HG03378 (cell line): Measurements from ENCODE around the gene CCDC12.
"Not testable (repeated sequence)": the region's sequence is repeated elsewhere in the genome, so short reads cannot be mapped to it uniquely, and the experiment has no call there.

Experiments
- ATAC-seq: cut with Tn5 transposase; IDR thresholded peaks from one replicate; pipeline ENCODE4 v1.9.1; 2021; ENCODE audit warnings: mild to moderate bottlenecking, moderate library complexity; ENCODE audit not compliant: unreplicated experiment

CCDC12 gene

GRCh38 chr3:46926039-46926438 lies 50.5 kb downstream of the CCDC12 start:
- ATAC-seq = no peak

GRCh38 chr3:46925585-46925934 lies 51.0 kb downstream of the CCDC12 start:
- ATAC-seq = no peak

DNA sequence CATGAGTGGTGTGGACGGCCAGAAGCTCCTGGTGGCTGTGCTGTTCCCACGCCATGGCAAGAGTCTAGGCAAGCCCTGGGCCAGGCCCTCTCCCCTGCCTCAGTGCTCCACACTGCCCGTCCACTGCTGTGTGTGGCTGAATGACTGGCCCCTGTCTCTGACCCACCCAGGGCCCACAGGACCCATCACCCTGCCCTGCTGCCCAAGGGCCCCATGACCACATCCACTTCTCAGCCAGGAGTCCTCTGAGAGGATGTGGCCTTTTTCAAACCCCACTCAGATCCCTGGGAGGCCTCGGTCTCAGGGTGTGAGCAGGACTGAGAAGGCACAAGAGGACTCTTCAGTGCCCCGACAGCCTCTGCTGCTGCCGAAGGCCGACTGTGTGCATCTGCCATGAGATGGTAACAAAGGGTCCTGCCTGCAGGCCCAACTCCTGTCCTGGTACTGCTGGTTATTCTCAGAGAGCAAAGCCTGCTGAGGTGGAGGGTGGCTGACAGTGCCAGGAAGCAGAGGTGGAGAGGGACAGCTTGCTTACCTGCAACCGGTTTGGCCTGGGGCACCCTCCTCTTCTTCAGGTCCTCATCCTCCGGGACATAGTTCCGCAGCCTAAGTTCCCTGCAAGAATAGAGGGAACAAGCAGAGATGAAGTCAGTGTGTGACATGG lies 51.5 kb downstream of the CCDC12 start:
- ATAC-seq = no peak

- ATAC-seq = no peak
Observed at GRCh38 chr3:46923559-46924350, 52.8 kb downstream of the CCDC12 start.

DNA sequence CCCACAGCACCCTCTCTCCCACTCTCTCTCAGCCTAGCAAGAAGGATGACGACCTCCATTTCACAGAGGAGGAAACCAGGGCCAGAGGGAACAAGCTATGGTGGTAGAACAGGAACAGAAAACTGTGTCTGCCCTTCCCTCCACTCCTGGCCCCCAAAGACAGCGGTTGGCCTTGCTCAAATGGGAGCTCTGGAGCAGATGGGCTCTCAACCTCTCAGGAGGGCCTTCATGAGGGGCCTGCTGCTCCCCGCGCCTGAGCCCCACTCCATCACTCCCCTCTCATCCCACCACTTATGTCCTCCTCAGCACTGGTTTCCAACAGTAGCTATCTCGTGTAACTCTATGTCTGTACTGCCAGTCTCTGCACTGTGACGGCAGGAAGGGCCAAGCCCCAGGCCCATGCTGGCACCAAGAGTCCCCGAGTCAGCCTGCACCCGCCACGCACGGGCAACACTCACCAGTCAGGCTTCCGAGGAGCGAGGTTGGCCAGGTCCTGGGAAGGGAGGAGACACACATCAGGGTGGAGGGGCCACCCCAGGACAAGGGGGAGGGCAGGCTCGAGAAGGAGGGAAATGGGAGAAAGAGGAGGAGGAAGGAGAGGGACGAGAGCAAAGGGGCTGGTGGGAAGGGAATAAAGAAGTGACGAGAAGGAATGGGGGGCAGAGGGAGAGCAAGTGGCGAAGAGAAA lies 53.5 kb downstream of the CCDC12 start:
- ATAC-seq = no peak

DNA sequence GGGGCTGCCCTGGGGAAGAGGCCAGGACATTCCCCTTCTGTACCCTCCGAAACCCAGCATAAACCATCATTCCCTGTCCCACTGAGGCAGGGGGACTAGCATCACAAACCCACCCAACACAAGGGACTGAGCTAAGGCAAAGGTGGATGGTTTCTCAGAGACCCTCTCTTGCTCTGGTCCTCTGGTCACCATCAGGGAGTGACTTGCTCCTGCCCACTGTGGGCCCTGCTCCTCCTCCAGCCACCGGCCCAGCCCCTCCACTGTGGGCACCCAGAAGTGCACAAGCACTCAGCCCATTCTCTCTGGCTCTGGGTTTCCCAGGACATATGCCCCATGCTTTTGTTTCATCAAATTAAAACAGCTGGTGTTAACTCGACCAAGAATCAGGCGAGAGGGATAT lies 54.1 kb downstream of the CCDC12 start:
- no peak for ATAC-seq

DNA sequence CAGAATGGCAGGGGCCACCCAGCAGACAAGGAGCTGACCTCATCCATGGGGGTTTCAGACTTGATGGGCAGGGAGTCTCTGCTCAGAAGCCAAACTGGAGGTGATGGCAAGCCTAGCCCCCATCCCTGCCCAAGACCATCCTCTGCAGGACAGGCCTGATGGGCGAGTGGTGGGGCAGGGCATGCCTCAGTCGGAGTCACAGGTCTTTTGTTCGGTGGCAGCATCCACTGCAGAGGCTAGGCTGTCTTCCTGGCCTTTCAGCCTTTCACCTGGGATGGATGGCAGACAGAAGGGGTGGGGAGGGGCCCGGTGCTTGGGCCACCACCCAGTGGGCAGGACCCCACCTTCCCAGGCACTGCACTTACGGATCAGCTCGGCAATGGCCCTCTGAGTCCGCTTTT lies 54.7 kb downstream of the CCDC12 start:
- no peak for ATAC-seq

- no peak for ATAC-seq
Observed at GRCh38 chr3:46921041-46921440, 55.5 kb downstream of the CCDC12 start.

DNA sequence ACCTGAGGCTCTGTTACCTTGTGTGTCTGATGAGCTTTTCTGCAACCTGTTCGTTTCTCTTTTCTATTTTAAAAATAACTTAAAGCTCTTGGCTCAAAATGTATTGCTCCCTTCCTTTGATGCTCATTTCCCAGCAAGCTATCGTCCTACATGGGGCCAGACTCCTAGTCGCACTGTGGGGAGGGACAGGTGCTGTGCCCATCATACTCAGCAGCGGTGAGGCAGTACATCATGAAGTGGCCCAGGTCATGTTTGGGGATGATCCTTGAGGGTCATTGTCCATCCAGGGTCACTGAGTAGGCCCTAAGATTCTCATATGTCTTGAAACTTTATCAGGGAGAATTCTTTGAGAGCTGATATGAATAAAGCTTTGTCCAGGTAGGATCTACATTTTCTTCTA lies 57.9 kb downstream of the CCDC12 start:
- ATAC-seq = no peak

DNA sequence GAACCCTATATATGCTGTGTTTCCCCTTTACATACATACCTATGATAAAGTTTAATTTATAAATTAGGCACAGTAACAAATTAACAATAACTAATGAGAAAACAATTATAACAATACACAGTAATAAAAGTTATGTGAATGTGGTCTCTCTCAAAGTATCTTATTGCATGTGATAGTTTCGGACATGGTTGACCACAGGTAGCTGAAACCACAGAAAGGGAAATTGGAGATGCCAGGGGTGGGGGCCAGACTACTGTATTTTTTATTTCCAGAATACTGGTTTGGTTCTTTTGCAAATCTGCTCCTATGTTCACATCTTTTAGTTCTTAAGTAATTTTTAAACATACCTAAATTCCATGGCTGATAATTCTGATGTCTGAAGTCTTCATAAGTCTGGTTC lies 58.3 kb downstream of the CCDC12 start:
- ATAC-seq = no peak

DNA sequence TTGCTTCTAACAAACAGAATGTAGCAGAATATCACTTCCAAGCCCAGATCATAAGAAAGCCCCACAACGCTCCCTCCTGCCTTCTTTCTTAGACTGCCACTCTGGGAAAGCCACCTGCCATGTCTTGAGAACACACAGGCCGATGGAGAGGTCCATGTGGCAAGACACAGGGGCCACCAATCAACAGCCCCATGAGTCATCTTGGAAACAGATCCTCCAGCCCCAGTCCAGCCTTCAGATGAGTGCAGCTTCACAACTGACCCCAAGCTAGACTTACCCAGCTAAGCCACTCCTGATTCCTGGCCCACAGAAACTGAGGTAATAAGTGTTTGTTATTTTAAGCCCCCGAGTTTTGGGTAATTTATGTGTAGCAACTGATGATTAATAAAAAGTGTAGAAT lies 59.3 kb downstream of the CCDC12 start:
- ATAC-seq = no peak

GRCh38 chr3:46916799-46917198 lies 59.7 kb downstream of the CCDC12 start:
- ATAC-seq = no peak

DNA sequence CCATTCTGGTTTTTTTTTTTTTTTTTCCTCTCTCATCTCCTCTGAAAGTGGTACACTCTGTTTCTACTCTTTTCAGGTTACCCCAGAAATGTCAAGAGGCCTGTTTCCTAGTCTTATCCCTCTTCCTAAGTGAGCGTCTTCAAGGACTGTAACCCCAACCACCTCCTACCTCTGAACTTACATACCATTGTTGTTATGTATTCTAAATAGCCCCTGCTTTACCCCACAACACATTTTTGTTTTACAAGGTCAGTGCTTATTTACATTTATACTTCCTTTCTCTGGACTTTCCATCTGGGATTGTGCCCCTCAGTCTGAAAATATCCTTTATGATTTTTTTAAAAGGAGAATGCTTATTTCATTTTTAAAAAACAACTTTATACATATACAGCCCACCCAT lies 60.3 kb downstream of the CCDC12 start:
- ATAC-seq = no peak

GRCh38 chr3:46915297-46915822 lies 61.2 kb downstream of the CCDC12 start:
- ATAC-seq = no peak

- ATAC-seq = no peak
Observed at GRCh38 chr3:46914849-46915248, 61.7 kb downstream of the CCDC12 start.

- no peak for ATAC-seq
Observed at GRCh38 chr3:46913644-46914043, 62.9 kb downstream of the CCDC12 start.

DNA sequence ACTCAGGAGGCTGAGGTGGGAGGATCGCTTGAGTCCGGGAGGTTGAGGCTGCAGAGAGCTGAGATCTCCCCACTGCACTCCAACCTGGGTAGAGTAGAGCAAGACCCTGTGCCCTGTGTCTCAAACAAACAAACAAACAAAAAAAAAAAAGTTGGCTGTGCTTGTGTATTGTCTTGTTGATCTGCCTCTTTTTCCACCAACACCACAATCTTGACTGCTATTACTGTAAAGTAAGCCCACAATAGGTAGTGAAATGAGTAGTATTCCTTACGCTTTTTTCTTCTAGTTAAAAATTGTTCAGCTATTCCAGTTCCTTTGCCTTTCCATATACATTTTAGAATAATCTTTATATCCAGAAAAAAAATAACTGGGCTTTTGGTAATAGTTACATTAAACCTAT lies 63.6 kb downstream of the CCDC12 start:
- no peak for ATAC-seq

DNA sequence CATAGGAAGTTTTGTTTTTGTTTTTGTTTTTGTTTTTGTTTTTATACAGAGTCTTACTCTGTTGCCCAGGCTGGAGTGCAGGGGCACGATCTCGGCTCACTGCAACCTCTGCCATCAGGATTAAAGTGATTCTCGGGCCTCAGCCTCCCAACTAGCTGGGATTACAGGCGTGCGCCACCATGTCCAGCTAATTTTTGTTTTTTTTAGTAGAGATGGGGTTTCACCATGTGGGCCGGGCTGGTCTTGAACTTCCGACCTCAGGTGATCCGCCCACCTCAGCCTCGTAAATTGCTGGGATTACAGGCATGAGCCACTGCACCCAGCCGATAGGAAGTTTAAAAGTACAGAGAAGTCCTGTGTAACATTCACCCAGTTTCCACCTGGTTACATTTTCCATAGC lies 65.6 kb downstream of the CCDC12 start:
- not testable (repeated sequence) for ATAC-seq

GRCh38 chr3:46910166-46910760 lies 66.3 kb downstream of the CCDC12 start:
- no peak for ATAC-seq

DNA sequence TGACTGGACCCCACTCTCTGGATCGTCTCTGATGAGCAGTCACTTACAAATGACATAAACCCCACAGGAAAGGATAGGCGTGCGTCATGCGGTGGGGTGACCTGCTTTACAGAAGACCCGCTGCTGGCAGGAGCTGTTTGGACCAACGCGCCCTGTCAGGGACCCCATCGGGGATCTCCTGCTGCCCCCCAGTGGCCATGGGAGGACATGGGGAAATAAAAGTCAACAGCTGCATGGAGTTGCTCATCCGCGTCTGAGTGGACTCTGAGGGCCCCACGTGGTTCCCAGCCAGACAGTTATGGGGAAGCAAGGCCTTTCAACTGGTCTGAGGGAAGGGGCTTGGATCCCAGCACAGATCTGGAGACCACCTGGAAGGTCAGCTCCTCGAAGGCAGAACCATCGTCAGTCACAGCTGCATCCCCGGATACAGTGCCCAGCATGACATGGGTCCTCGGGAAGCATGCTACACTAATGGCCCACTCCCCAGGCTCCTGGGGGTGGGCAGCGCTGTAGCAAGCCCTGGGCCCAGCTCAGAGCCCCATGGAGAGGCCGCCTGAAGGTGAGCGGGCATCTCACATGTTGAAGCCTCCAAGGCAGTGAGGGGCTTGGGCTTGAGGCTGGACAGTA lies 66.9 kb downstream of the CCDC12 start:
- ATAC-seq = no peak

DNA sequence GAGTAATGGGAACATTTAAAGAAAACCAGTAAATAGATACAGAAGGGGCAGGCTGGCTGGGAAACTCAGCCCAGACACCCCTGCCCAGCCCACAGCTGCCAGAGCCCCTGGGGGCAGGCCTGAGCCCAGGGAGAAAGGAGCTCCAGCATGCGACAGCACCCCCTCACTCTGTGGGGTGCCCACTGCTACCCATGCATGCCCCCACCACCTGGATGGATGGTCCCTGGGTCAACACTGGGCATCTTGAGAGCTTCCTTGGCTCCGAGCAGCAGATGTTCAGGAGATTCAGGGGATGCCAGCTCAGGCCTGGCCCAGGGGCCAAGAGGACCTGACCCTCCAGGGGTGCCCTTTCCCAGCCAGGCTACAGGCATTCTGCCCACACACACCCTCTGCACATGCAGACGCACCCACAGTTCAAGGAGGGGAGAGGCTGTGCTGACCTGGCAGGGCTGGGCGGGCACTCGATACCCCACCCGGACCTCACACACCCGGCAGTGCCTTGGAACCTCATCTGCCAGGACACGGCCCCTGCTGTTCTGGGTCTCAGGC lies 67.5 kb downstream of the CCDC12 start:
- no peak for ATAC-seq
